ENCODE results near the gene SEZ6L2. TPM values are rescaled to one million over a fixed set of nuclear protein-coding genes. Genes with fewer than 3 reads are reported as not detected.
"Not testable (repeated sequence)": the region's sequence is repeated elsewhere in the genome, so short reads cannot be mapped to it uniquely, and the experiment has no call there.

SEZ6L2 gene
- total RNA-seq, 2 experiments from 2014 or later: not detected

DNA sequence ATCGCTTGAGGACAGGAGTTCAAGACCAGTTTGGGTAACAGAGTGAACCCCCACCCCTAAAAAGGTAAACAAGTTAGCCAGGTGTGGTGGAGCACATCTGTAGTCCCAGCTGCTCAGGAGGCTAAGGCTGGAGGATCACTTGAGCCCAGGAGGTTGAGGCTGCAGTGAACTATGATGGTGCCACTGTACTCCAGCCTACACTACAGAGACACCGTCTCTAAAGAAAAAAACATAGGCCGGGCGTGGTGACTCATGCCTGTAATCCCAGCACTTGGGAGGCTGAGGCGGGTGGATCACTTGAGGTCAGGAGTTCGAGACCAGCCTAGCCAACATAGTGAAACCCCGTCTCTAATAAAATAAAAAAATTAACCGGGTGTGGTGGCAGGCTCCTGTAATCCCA lies 30.3 kb downstream of the SEZ6L2 start:
- H3K4me3 Mint-ChIP-seq; H3K27ac Mint-ChIP-seq; DNase-seq; H3K36me3 Mint-ChIP-seq; H3K9me3 Mint-ChIP-seq; H3K27me3 Mint-ChIP-seq; H3K4me1 Mint-ChIP-seq; ATAC-seq (ENCODE audit: low read depth): not testable (repeated sequence)
- POLR2A ChIA-PET: interaction anchor here (0.6 kb wide), 1 partner anchor 47 kb away, joined by 4 read pairs; no protein-coding TSS in a partner anchor

DNA sequence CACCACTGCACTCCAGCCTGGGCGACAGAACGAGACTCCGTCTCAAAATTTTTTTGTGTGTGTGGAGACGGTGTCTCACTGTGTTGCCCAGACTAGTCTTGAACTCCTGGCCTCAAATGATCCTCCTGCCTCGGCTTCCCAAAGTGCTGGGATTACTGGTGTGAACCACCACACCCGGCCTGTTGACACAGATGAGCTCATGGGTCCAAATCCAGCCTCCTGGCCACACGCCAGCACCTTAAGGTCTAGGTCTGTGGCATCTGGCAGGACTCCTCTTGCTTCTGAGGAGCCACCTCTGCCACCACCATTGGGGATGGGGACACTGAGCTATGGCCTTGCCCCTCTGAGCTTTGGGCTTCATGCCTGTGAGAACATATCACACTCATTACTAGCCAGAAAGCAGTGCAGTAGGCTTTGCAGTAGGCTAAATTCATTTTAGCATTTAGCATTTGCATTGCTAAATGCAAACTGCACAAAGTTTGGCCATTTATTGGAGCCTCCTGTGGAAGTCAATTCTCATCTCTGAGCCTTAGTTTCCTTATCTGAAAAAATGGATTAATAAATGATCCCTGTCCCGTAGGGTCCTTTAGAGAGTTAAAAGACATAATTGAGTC lies 30.8 kb downstream of the SEZ6L2 start:
- no peaks in the 10 kb centered on the region for H3K9me3 Mint-ChIP-seq
- no peak overlapping the region for H3K4me3 Mint-ChIP-seq
- DNase-seq: no peak
- H3K4me1 Mint-ChIP-seq: peaks cover 4% of the 10 kb centered on the region
- H3K27me3 Mint-ChIP-seq: no peaks in the 10 kb centered on the region
- POLR2A ChIA-PET: interaction anchor here (0.6 kb wide), 1 partner anchor 46 kb away, joined by 4 read pairs; no protein-coding TSS in a partner anchor
- no peaks in the 10 kb centered on the region for H3K36me3 Mint-ChIP-seq
- ATAC-seq (ENCODE audit: low read depth): no peak
- H3K27ac Mint-ChIP-seq: no peak overlapping the region

DNA sequence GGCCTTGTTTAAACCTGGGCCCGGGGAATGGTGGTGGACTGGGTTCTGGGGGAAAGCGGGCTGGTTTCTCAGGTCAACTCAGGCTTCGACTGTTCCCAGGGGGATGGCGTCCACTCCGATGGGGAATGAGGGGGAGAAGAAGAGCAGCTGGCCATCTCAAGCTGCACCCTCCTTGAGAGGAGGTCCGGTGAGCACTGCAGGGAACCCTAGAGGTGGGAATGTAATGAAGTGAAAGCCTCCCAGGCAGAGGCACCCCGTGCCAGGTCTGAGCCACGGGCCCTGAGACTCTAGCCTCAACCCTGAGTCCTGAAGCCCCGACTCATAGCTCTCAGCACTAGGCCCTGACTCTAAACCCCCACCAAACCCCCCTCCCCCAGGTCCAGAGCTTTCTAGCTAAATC lies 35.1 kb downstream of the SEZ6L2 start:
- POLR2A ChIA-PET: interaction anchor here (0.6 to 1.7 kb wide), 3 partner anchors 44 to 751 kb away, joined by 4 to 10 read pairs (median 4); partner anchors contain the start of genes KCTD13 and MVP
- H3K27ac Mint-ChIP-seq: no peak overlapping the region
- peaks cover 13% of the 10 kb centered on the region for H3K4me1 Mint-ChIP-seq
- no peaks in the 10 kb centered on the region for H3K27me3 Mint-ChIP-seq
- no peak for DNase-seq
- H3K9me3 Mint-ChIP-seq: no peaks in the 10 kb centered on the region
- H3K4me3 Mint-ChIP-seq: no peak overlapping the region
- no peak for ATAC-seq (ENCODE audit: low read depth)
- peaks cover 8% of the 10 kb centered on the region for H3K36me3 Mint-ChIP-seq

DNA sequence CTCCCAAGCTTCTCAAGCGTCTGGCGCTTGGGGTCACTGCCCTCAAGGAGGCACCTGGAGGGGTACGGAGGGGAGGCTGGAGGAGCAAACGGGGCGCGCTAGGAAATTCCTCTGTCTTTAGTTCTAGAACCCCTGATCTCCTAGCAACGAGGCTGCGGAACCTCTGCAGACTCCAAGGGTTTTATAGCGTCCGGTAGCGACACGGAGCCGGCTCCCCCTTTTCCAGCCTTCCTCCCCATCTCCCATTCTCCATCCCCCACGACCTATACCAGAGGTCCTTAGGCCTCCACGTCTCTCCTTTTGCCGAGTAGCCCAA lies 35.7 kb downstream of the SEZ6L2 start:
- Mint-ChIP-seq H3K4me3 (peak overlapping the region; percentile 96), H3K9me3 (no peaks in the 10 kb centered on the region), H3K27me3 (no peaks in the 10 kb centered on the region), H3K36me3 (peaks cover 9% of the 10 kb centered on the region), H3K4me1 (peaks cover 13% of the 10 kb centered on the region), H3K27ac (peak overlapping the region; percentile 100)
- ATAC-seq (ENCODE audit: low read depth) (no peak), DNase-seq (no peak)
- POLR2A ChIA-PET: interaction anchor here (0.6 to 1.7 kb wide), 4 partner anchors 43 to 98 kb away, joined by 3 to 10 read pairs (median 4); partner anchors contain the start of genes KCTD13, MVP and TMEM219

DNA sequence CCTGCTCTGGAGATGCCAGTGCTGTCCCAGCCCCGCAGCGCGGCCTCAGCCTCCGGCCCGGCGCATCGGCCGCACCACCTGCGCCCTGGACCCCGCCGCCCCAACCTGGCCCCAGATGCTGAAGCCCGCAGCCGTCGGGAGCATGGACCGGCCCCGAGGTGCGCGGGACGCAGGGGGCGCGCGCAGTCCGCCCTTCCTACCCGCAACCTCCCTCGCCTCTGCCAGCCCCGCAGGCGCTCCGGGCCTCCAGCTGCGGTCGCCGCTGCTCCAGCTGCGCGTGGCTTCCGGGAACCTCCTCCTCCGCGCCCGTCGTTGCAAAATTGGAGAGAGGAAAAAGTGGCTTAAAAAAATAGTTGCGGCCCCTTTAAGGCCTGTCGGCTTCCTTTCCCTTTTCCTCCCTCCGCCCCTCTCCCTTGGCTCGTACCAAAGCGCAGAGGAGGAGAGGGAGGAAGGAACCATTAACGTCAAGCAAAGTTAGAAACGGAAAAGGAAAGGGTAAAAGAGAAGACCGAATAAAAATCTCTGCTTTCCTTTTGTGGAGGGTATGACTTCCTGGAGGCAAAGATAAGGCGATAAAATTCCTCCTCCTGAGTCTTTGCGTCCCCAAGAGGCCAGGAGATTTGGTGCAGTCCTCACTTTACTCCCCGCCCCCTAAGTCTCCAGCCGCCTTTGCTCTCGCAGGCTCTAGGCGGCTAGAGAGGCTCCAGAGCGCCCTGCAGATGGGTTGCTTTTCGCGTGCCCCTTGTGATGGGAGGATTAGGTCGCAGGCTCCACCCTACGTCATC lies 36.3 kb downstream of the SEZ6L2 start, which contains the start of gene CDIPT:
CDIPT (minus strand) TSS at position 343 of the 785 bp plus-strand sequence. CDS start 369 bp downstream, outside the sequence.
- H3K4me3 Mint-ChIP-seq: peak within 1 kb of the TSS; percentile 96
- H3K4me1 Mint-ChIP-seq: peaks cover 13% of the 10 kb centered on the region
- peak; percentile 97 for ATAC-seq (ENCODE audit: low read depth)
- no peaks in the 10 kb centered on the region for H3K27me3 Mint-ChIP-seq
- DNase-seq: peak; percentile 86
- H3K9me3 Mint-ChIP-seq: no peaks in the 10 kb centered on the region
- POLR2A ChIA-PET: interaction anchor here (0.6 to 1.7 kb wide), 4 partner anchors 43 to 98 kb away, joined by 3 to 10 read pairs (median 4); partner anchors contain the start of genes KCTD13, MVP and TMEM219
- peak within 1 kb of the TSS; percentile 100 for H3K27ac Mint-ChIP-seq
- H3K36me3 Mint-ChIP-seq: peaks cover 12% of the 10 kb centered on the region

DNA sequence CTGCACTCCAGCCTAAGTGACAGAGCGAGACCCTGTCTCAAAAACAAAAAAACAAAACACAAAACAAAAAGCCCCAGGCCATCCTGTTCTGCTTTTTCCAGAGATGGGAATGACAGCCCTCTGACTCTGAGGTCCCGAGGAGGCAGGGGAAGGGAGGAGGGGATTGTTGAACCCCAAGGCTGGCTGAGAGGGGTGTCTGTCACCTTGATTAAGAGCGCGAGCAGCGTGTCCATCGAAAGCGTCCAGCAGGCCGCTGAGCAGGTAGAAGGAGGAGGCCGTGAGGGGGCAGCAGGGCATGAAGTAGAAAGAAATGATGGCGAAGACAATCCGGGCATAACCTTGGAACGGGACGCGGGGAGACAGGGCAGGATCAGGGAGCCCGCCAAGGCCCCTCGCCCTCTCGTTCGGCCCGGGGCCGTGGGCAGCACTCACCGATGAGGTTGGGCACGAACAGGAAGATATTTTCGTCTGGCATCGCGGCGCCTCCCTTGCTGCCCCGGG lies 36.9 kb downstream of the SEZ6L2 start:
- H3K27me3 Mint-ChIP-seq: no peaks in the 10 kb centered on the region
- H3K27ac Mint-ChIP-seq: peak overlapping the region; percentile 93
- H3K9me3 Mint-ChIP-seq: no peaks in the 10 kb centered on the region
- ATAC-seq (ENCODE audit: low read depth) (no peak), DNase-seq (no peak)
- H3K4me3 Mint-ChIP-seq: peak overlapping the region; percentile 96
- POLR2A ChIA-PET: interaction anchor here (1.5 kb wide), 1 partner anchor 55 kb away, joined by 4 read pairs; no protein-coding TSS in a partner anchor
- peaks cover 13% of the 10 kb centered on the region for H3K36me3 Mint-ChIP-seq
- peaks cover 11% of the 10 kb centered on the region for H3K4me1 Mint-ChIP-seq

DNA sequence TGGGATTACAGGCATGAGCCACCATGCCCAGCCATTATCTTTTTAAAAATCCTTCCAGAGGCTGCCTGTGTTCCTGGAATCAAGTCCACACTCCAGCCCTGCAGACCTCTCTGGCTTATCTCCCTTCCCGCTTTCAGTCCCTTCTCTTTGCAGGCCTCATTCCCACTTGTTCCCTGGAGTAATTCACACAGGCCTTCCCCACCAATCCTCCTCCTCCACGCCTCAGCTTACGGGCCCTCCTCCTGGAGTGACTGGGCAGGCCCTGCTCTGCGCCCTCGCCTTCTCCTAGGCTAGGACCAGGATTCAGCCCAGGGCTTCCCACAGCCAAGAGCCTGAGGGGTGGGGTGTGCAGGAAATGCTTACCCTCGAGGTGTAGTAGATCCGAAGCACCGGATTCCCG lies 39.1 kb downstream of the SEZ6L2 start:
- H3K36me3 Mint-ChIP-seq: peaks cover 15% of the 10 kb centered on the region
- DNase-seq (no peak), ATAC-seq (ENCODE audit: low read depth) (no peak)
- H3K27ac Mint-ChIP-seq: no peak overlapping the region
- POLR2A ChIA-PET: no interaction called here
- no peak overlapping the region for H3K4me3 Mint-ChIP-seq
- peaks cover 11% of the 10 kb centered on the region for H3K4me1 Mint-ChIP-seq
- H3K9me3 Mint-ChIP-seq: no peaks in the 10 kb centered on the region
- no peaks in the 10 kb centered on the region for H3K27me3 Mint-ChIP-seq

DNA sequence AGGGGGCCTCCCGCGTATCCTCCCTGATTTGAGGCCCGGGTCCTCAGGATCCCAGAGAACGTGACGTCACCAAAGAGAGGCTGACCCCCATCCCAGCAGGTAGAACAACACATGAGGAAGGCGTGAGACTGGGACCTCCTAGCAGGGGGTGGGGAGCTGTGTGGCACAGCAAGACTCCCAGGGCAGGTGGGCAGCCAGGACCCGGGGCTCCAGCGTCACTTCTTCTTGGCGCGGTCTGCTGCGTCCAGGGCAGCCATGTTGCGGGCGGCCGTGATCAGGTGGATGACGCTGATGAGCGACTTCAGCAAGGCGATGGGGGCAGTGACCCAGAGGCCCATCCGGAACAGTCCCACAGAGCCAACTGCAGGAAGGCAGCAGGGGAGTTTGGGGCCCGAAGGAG lies 40.4 kb downstream of the SEZ6L2 start:
- H3K4me1 Mint-ChIP-seq: peaks cover 11% of the 10 kb centered on the region
- no peak overlapping the region for H3K4me3 Mint-ChIP-seq
- ATAC-seq (ENCODE audit: low read depth): no peak
- POLR2A ChIA-PET: no interaction called here
- DNase-seq: no peak
- H3K9me3 Mint-ChIP-seq: no peaks in the 10 kb centered on the region
- H3K27me3 Mint-ChIP-seq: no peaks in the 10 kb centered on the region
- H3K27ac Mint-ChIP-seq: no peak overlapping the region
- H3K36me3 Mint-ChIP-seq: peaks cover 15% of the 10 kb centered on the region

DNA sequence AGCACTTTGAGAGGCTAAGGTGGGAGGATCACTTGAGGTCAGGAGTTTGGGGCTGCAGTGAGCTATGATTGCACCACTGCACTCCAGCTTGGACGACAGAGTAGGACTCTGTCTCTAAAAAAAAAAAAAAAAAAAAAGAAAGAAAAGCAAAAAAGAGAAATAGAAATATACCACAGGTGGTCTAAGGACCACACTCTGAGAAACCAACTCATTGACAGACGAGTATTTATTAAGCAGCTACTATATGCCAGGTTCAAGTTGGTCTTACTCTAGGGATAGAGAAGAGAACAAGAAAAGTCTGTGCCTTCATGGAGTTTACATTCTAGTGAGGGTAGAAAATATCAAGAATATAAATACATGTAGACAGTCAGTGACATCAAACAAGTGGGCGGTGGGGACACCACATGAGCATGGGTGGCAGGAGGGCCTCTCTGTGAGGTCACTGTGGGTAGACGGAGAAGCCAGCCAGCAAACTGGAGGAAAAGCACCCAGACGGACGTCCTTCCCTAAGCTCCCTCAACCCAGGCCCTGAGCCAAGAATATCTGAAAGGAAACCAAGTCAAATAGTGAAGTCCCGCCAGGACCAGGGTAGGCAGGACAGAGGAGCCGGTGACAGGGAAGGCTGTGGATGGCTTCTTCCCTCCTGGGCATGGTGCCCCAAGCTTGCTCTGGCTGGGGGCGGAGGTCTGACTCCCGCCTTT lies 41.1 kb downstream of the SEZ6L2 start:
- no peaks in the 10 kb centered on the region for H3K9me3 Mint-ChIP-seq
- no peaks in the 10 kb centered on the region for H3K27me3 Mint-ChIP-seq
- peaks cover 15% of the 10 kb centered on the region for H3K36me3 Mint-ChIP-seq
- ATAC-seq (ENCODE audit: low read depth) (no peak), DNase-seq (no peak)
- peaks cover 9% of the 10 kb centered on the region for H3K4me1 Mint-ChIP-seq
- no peak overlapping the region for H3K4me3 Mint-ChIP-seq
- POLR2A ChIA-PET: interaction anchor here (0.6 to 0.7 kb wide), 2 partner anchors 15 kb away, joined by 4 to 5 read pairs; no protein-coding TSS in a partner anchor
- no peak overlapping the region for H3K27ac Mint-ChIP-seq

DNA sequence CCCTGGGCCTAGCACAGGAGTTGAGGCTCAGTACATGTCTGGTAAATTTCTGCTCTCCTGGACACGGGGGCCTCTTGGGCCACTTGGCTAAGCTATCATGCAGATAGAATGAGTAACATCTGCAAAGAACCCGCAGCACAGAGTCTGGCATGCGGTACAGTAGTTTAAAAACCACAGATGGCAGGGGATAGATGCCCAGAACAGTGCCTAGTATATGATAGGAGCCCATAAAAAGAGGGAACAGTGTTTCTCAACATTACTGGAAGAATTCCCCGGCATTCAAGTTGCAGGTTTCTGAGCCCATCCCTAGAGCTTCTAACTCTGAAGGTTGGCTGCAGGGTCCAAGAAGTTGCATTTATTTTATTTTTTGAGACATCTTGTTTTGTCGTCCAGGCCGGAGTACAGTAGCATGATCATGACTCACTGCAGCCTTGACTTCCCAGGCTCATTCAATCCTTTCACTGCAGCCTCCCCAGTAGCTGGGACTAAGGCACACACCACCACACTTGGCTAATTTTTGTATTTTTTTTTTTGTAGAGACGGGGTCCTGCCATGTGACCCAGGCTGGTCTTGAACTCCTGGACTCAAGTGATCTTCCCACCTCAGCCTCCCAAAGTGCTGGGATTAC lies 42.1 kb downstream of the SEZ6L2 start:
- no peak for DNase-seq
- Mint-ChIP-seq H3K36me3 (peaks cover 15% of the 10 kb centered on the region), H3K27me3 (no peaks in the 10 kb centered on the region), H3K9me3 (no peaks in the 10 kb centered on the region), H3K4me1 (peaks cover 7% of the 10 kb centered on the region), H3K4me3 (no peak overlapping the region), H3K27ac (no peak overlapping the region)
- POLR2A ChIA-PET: interaction anchor here (0.7 kb wide), 1 partner anchor 36 kb away, joined by 4 read pairs; no protein-coding TSS in a partner anchor
- no peak for ATAC-seq (ENCODE audit: low read depth)

DNA sequence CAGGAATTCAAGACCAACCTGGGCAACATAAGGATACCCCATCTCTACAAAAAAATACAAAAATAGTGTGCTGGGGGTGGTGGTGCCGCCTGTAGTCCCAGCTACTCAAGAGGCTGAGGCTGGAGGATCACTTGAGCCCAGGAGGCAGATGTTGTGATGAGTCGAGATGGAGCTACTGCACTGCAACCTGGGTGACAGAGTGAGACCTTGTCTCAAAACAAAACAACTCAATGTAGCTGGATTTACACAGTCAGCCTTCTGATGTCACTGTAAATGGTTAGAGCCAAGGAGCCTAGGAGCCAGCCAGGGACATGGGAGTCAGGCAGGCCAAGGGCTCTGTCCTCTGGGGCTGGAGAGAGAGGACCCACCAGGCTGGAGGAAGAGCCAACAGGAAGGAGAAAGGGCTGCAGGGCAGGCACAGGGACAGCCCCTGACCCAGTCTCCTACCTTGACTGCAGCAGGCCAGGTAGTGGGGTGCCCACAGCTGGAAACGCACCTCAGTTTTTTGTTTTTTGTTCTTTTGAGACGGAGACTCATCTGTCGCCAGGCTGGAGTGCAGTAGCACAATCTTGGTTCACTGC lies 44.7 kb downstream of the SEZ6L2 start:
- no peak overlapping the region for H3K27ac Mint-ChIP-seq
- no peak overlapping the region for H3K4me3 Mint-ChIP-seq
- no peaks in the 10 kb centered on the region for H3K9me3 Mint-ChIP-seq
- no peaks in the 10 kb centered on the region for H3K27me3 Mint-ChIP-seq
- DNase-seq: no peak
- H3K36me3 Mint-ChIP-seq: peaks cover 19% of the 10 kb centered on the region
- H3K4me1 Mint-ChIP-seq: no peaks in the 10 kb centered on the region
- POLR2A ChIA-PET: interaction anchor here (1.0 kb wide), 1 partner anchor 42 kb away, joined by 3 read pairs; the partner anchor contains the start of gene PRRT2
- ATAC-seq (ENCODE audit: low read depth): no peak

DNA sequence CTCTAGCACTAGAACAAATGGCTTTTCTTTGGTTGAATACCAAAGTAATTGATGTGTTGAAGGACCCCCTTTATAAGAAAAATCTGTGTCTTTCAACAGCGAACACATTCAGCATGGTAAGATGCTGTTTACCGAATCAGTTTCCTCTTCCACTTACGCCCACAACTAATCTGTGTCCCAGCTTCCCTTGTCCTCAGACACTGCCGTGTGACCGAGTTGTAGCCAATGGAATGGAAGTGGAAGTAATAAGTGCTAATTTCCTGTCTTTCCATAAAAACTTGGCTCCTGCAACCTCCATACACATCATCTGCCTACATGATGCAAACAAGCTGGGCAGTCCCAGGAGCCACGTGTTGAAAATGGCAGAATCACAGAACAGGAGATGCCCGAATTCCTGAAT lies 46.7 kb downstream of the SEZ6L2 start:
- Mint-ChIP-seq H3K36me3 (peaks cover 15% of the 10 kb centered on the region), H3K9me3 (no peaks in the 10 kb centered on the region), H3K27ac (no peak overlapping the region), H3K27me3 (no peaks in the 10 kb centered on the region), H3K4me3 (no peak overlapping the region), H3K4me1 (peaks cover 4% of the 10 kb centered on the region)
- DNase-seq (no peak), ATAC-seq (ENCODE audit: low read depth) (no peak)
- POLR2A ChIA-PET: no interaction called here

Data from activated naive CD8-positive, alpha-beta T cell treated with anti-CD3 and anti-CD28 coated beads, Interleukin-2, amount 10 ng/mL, durations not matched to agents 7 days and 5 days (primary cell).